CD4-positive, alpha-beta T cell treated with Interleukin-6 for 4 hours (primary cell): ENCODE data around the gene PDE4DIP.
"Not testable (repeated sequence)": the region's sequence is repeated elsewhere in the genome, so short reads cannot be mapped to it uniquely, and the experiment has no call there.

Experiments
- DNase-seq: peaks from one replicate; pipeline ENCODE4 v3.0.0-alpha.2; 2020; ENCODE audit warnings: mixed read lengths

The PDE4DIP gene

GRCh38 chr1:148874408-148875388 is 30.5 kb downstream of the PDE4DIP start:
- not testable (repeated sequence) for DNase-seq

- not testable (repeated sequence) for DNase-seq
Observed at GRCh38 chr1:148879812-148880416, 35.7 kb downstream of the PDE4DIP start.

- DNase-seq, result not testable (repeated sequence)
Observed at GRCh38 chr1:148881261-148881660, 37.0 kb downstream of the PDE4DIP start.

GRCh38 chr1:148885219-148885618 is 41.0 kb downstream of the PDE4DIP start:
- not testable (repeated sequence) for DNase-seq

GRCh38 chr1:148886293-148886692 is 42.1 kb downstream of the PDE4DIP start:
- not testable (repeated sequence) for DNase-seq

GRCh38 chr1:148888597-148888996 is 44.4 kb downstream of the PDE4DIP start:
- DNase-seq, result not testable (repeated sequence)

GRCh38 chr1:148889267-148890074 is 45.2 kb downstream of the PDE4DIP start:
- DNase-seq, result not testable (repeated sequence)

- DNase-seq, result not testable (repeated sequence)
Observed at GRCh38 chr1:148890075-148890568, 45.9 kb downstream of the PDE4DIP start.

GRCh38 chr1:148894360-148895352 is 50.4 kb downstream of the PDE4DIP start:
- DNase-seq, result not testable (repeated sequence)

GRCh38 chr1:148900026-148900425 is 55.8 kb downstream of the PDE4DIP start:
- not testable (repeated sequence) for DNase-seq

GRCh38 chr1:148900691-148901090 is 56.5 kb downstream of the PDE4DIP start:
- DNase-seq, result not testable (repeated sequence)

GRCh38 chr1:148901150-148901952 is 57.1 kb downstream of the PDE4DIP start:
- not testable (repeated sequence) for DNase-seq

- DNase-seq, result not testable (repeated sequence)
Observed at GRCh38 chr1:148901953-148902341, 57.7 kb downstream of the PDE4DIP start.

- not testable (repeated sequence) for DNase-seq
Observed at GRCh38 chr1:148909219-148909826, 65.1 kb downstream of the PDE4DIP start.

GRCh38 chr1:148911303-148911928 is 67.2 kb downstream of the PDE4DIP start:
- DNase-seq, result not testable (repeated sequence)

GRCh38 chr1:148916222-148916621 is 72.0 kb downstream of the PDE4DIP start:
- not testable (repeated sequence) for DNase-seq

- DNase-seq, result not testable (repeated sequence)
Observed at GRCh38 chr1:148916695-148917348, 72.6 kb downstream of the PDE4DIP start.

GRCh38 chr1:148918836-148919447 is 74.7 kb downstream of the PDE4DIP start:
- not testable (repeated sequence) for DNase-seq
